ENCODE data around the gene CORT. TPM values are rescaled to one million over a fixed set of nuclear protein-coding genes. Genes with fewer than 3 reads are reported as not detected.

CORT gene
- total and polyA plus RNA-seq, 10 of the 15 experiments (the other 5 are each of a cell fraction or from before 2014, with no cell fraction given), result 0.09 to 0.49 (median 0.23) TPM; not detected in 1

DNA sequence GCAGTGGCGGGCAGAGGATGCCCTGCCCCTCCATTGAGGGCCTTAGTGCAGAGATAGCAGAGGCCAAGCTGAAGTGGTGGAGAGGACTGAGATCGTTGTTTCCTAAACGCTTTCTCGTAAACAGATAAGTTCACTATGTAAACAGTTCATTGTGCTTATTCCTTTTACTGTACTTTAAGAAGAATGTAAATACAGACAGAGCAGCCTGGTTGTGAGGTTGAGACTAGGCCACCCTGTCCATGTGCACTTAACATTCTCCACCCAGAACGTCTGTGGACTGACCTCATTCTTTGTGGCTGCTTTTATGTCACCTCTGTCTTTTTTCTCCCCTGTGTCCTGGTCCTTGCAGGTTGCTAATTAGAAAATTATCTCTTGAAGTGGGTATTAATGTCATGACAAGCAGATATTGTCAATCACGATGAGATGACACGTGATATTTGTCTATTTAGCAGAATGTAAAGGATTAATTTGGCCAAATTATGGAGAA lies 11.1 kb upstream of the CORT start:
- 77% methylated on average over 7 of the region's 7 CpGs for WGBS (ENCODE audit: insufficient coverage, insufficient replicate concordance, low lambda C conversion rate, missing lambda C conversion rate)
- no peak overlapping the region for H3K4me3 ChIP-seq
- H3K4me1 ChIP-seq (ENCODE audit: control insufficient read depth, insufficient read depth, low read length), result peaks cover 3% of the 10 kb centered on the region; the same call in 1 of the 2 replicates
- in situ Hi-C loops (cut with MboI) (loop anchor here (10.0 kb wide), 1 partner anchor 426 kb away; no protein-coding TSS in a partner anchor), intact Hi-C loops (cut with micrococcal nuclease; ENCODE audit: unreplicated experiment) (no loop called here)
- H3K9ac ChIP-seq (ENCODE audit: control insufficient read depth, insufficient read depth, low read length), result no peak overlapping the region
- FAIRE-seq (no peak), ATAC-seq (no peak), DNase-seq (ENCODE audit: low read depth, low spot score) (no peak)
- H3K79me2 ChIP-seq (ENCODE audit: control insufficient read depth, insufficient read depth, low read length), result no peaks in the 10 kb centered on the region
- no peak overlapping the region for H3K27ac ChIP-seq (ENCODE audit: control insufficient read depth, insufficient read depth)
- no peaks in the 10 kb centered on the region for H3K27me3 ChIP-seq (replicated peaks in 1 of 2; ENCODE audit: control insufficient read depth in 2 of 2, insufficient read depth in 2 of 2, low read length in 1 of 2)
- RAD21 ChIA-PET (ENCODE audit: unreplicated experiment), result no interaction called here
- POLR2A ChIA-PET, result no interaction called here
- no peaks in the 10 kb centered on the region for H3K9me3 ChIP-seq (replicated peaks; ENCODE audit: control insufficient read depth, insufficient read depth, low read length)
- no peak overlapping the region for H2AFZ ChIP-seq (ENCODE audit: control insufficient read depth, low read depth, low read length)
- SMC1A ChIA-PET (ENCODE audit: uncharacterized antibody, unreplicated experiment), result no interaction called here
- no peaks in the 10 kb centered on the region for H3K36me3 ChIP-seq (ENCODE audit: control insufficient read depth in 2 of 2, insufficient read depth in 2 of 2, low read length in 1 of 2)
- H3K4me2 ChIP-seq (ENCODE audit: control insufficient read depth, insufficient read depth), result no peak overlapping the region
- no peaks in the 10 kb centered on the region for H4K20me1 ChIP-seq (ENCODE audit: control insufficient read depth, insufficient read depth)
- no TSS peak for BruUV-seq (replicated peaks)
- no peak for TF ChIP-seq MTA2 (IDR thresholded peaks at IDR 0.05; ENCODE audit: low read depth)
- no peak for TF ChIP-seq MXI1 (IDR thresholded peaks at IDR 0.05; ENCODE audit: low read depth, low read length)
- TF ChIP-seq, protein P1, sequence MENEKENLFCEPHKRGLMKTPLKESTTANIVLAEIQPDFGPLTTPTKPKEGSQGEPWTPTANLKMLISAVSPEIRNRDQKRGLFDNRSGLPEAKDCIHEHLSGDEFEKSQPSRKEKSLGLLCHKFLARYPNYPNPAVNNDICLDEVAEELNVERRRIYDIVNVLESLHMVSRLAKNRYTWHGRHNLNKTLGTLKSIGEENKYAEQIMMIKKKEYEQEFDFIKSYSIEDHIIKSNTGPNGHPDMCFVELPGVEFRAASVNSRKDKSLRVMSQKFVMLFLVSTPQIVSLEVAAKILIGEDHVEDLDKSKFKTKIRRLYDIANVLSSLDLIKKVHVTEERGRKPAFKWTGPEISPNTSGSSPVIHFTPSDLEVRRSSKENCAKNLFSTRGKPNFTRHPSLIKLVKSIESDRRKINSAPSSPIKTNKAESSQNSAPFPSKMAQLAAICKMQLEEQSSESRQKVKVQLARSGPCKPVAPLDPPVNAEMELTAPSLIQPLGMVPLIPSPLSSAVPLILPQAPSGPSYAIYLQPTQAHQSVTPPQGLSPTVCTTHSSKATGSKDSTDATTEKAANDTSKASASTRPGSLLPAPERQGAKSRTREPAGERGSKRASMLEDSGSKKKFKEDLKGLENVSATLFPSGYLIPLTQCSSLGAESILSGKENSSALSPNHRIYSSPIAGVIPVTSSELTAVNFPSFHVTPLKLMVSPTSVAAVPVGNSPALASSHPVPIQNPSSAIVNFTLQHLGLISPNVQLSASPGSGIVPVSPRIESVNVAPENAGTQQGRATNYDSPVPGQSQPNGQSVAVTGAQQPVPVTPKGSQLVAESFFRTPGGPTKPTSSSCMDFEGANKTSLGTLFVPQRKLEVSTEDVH (IDR thresholded peaks at IDR 0.05; ENCODE audit: low read depth, partially characterized antibody), result no peak
- TF ChIP-seq HDAC6 (IDR thresholded peaks at IDR 0.05; ENCODE audit: unreplicated experiment), result no peak
- no peak for TF ChIP-seq GATAD2B (conservative IDR thresholded peaks at IDR 0.05; ENCODE audit: low read depth)
- TF ChIP-seq FOXK2 (IDR thresholded peaks at IDR 0.05), result no peak
- no peak for TF ChIP-seq CHD4 (IDR thresholded peaks at IDR 0.05)
- CTCF ChIA-PET, result interaction anchor here (10.5 kb wide), 1 partner anchor 55 kb away, joined by 292 read pairs; no protein-coding TSS in a partner anchor
